ENCODE results near the gene DISP2. TPM values are rescaled to one million over a fixed set of nuclear protein-coding genes. Genes with fewer than 3 reads are reported as not detected.

Gene DISP2
- total and polyA plus RNA-seq, 2 experiments from 2014 or later: 0.05 to 0.15 TPM

DNA sequence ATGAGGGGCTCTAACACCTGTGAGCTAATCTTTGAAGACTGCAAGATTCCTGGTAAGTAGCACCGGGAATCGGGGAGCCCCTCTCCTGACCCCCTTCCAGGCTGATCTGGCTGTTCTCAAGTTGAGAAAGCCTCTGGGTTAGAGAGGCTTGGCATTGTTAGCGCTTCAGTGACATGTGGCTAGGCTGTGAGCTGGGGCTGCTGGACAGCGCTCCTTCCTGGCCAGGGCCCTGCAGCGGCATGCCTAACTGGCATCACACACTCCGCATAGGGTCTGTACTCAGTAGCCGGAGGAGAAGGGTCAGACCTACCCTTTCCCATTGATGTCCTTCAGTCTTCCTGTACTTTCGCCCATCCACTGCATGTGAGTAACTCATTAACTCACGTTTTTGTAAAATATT lies 55.0 kb downstream of the DISP2 start:
- Histone ChIP-seq H3K9me3 (ENCODE audit: low read depth) (no peaks in the 10 kb centered on the region), H3K4me1 (ENCODE audit: low read depth) (peaks cover 11% of the 10 kb centered on the region), H3K36me3 (peaks cover 40% of the 10 kb centered on the region), H3K27ac (no peak overlapping the region), H3K27me3 (no peaks in the 10 kb centered on the region), H3K4me3 (no peak overlapping the region)
- DNase-seq (ENCODE audit: low read depth in 1 of 2, low spot score in 1 of 2): no peak
- TF ChIP-seq, protein P1, sequence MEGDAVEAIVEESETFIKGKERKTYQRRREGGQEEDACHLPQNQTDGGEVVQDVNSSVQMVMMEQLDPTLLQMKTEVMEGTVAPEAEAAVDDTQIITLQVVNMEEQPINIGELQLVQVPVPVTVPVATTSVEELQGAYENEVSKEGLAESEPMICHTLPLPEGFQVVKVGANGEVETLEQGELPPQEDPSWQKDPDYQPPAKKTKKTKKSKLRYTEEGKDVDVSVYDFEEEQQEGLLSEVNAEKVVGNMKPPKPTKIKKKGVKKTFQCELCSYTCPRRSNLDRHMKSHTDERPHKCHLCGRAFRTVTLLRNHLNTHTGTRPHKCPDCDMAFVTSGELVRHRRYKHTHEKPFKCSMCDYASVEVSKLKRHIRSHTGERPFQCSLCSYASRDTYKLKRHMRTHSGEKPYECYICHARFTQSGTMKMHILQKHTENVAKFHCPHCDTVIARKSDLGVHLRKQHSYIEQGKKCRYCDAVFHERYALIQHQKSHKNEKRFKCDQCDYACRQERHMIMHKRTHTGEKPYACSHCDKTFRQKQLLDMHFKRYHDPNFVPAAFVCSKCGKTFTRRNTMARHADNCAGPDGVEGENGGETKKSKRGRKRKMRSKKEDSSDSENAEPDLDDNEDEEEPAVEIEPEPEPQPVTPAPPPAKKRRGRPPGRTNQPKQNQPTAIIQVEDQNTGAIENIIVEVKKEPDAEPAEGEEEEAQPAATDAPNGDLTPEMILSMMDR (IDR thresholded peaks at IDR 0.05; ENCODE audit: low read depth, low read length): no peak

DNA sequence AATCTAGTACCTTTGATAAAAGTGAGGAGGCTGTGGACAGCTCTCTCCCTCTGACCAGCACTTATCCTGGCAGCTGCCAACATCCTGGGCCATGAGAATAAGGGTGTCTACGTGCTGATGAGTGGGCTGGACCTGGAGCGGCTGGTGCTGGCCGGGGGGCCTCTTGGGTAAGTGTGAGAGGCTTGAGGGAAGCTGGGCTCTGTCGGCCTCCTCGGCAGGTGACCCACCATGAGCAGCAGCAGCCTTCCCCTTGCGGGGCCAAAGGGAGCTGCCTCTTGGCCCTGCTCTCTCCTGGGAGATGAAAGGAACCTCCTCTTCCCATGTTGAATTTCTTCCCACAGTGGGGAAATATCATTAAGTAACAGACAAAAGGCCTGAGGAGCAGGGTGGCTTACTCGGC lies 56.8 kb downstream of the DISP2 start:
- peaks cover 47% of the 10 kb centered on the region for H3K36me3 ChIP-seq
- peak overlapping the region; percentile 3 for H3K27ac ChIP-seq
- no peaks in the 10 kb centered on the region for H3K9me3 ChIP-seq (ENCODE audit: low read depth)
- H3K4me1 ChIP-seq (ENCODE audit: low read depth): peaks cover 11% of the 10 kb centered on the region
- no peaks in the 10 kb centered on the region for H3K27me3 ChIP-seq
- TF ChIP-seq, protein P1 (IDR thresholded peaks at IDR 0.05; ENCODE audit: low read depth, low read length): no peak
- no peak overlapping the region for H3K4me3 ChIP-seq
- peak in 1 of 2 donors; percentile 48 for DNase-seq (ENCODE audit: low read depth in 1 of 2, low spot score in 1 of 2)

DNA sequence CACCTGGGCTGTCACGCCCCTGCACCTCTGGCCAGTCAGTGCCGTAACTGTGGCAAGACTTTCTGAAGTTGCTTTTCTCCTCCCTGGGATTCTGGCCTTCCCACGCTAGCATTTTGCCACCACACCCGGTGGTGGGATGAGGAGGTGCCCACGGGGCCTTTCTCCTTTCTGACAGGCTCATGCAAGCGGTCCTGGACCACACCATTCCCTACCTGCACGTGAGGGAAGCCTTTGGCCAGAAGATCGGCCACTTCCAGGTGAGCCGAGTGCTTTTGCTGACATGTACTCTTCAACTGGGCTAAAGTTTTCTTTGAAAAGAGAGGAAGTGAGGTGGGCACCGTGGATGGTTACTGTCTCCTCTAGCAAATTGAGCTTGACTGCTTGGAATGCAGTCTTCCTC lies 57.2 kb downstream of the DISP2 start:
- no peaks in the 10 kb centered on the region for H3K9me3 ChIP-seq (ENCODE audit: low read depth)
- H3K27me3 ChIP-seq: no peaks in the 10 kb centered on the region
- H3K4me1 ChIP-seq (ENCODE audit: low read depth): peaks cover 11% of the 10 kb centered on the region
- H3K36me3 ChIP-seq: peaks cover 46% of the 10 kb centered on the region
- TF ChIP-seq, protein P1 (IDR thresholded peaks at IDR 0.05; ENCODE audit: low read depth, low read length): no peak
- H3K27ac ChIP-seq: no peak overlapping the region
- DNase-seq (ENCODE audit: low read depth in 1 of 2, low spot score in 1 of 2): no peak
- H3K4me3 ChIP-seq: no peak overlapping the region

DNA sequence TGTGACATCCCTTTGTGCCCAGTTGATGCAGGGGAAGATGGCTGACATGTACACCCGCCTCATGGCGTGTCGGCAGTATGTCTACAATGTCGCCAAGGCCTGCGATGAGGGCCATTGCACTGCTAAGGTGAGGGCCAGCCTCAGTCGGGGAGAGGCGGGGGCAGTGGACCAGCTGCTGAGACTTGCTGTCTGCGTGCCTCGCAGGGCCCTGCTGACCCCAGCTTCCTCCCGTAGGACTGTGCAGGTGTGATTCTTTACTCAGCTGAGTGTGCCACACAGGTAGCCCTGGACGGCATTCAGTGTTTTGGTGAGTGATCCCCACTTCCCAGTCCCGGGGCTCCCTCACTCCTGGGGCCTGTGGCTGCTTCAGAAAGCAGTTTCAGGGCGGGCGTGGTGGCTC lies 58.0 kb downstream of the DISP2 start:
- Histone ChIP-seq H3K9me3 (ENCODE audit: low read depth) (no peaks in the 10 kb centered on the region), H3K27ac (no peak overlapping the region), H3K4me1 (ENCODE audit: low read depth) (peaks cover 11% of the 10 kb centered on the region), H3K4me3 (no peak overlapping the region), H3K36me3 (peaks cover 37% of the 10 kb centered on the region), H3K27me3 (no peaks in the 10 kb centered on the region)
- DNase-seq (ENCODE audit: low read depth in 1 of 2, low spot score in 1 of 2): no peak
- TF ChIP-seq, protein P1 (IDR thresholded peaks at IDR 0.05; ENCODE audit: low read depth, low read length): no peak

DNA sequence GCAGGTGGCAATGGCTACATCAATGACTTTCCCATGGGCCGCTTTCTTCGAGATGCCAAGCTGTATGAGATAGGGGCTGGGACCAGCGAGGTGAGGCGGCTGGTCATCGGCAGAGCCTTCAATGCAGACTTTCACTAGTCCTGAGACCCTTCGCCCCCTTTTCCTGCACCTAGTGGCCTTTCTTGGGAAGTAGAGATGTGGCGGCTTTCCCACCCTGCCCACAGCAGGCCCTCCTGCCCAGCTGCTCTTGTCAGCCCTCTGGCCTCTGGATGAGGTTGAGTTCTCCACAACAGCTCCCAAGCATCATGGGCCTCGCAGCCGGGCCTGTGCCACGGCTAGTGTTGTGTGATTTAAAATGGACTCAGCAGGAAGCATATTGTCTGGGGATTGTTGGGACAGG lies 60.1 kb downstream of the DISP2 start:
- Histone ChIP-seq H3K36me3 (peaks cover 23% of the 10 kb centered on the region), H3K9me3 (ENCODE audit: low read depth) (no peaks in the 10 kb centered on the region), H3K27me3 (no peaks in the 10 kb centered on the region), H3K27ac (no peak overlapping the region), H3K4me1 (ENCODE audit: low read depth) (peaks cover 16% of the 10 kb centered on the region), H3K4me3 (no peak overlapping the region)
- DNase-seq (ENCODE audit: low read depth in 1 of 2, low spot score in 1 of 2): no peak
- TF ChIP-seq, protein P1 (IDR thresholded peaks at IDR 0.05; ENCODE audit: low read depth, low read length): no peak
